ENCODE results near the gene PHF13. TPM values are rescaled to one million over a fixed set of nuclear protein-coding genes. Genes with fewer than 3 reads are reported as not detected.

PHF13 gene
- total and polyA plus RNA-seq, 9 of the 15 experiments (the other 6 are each of a cell fraction or from before 2014, with no cell fraction given): 1.8 to 36.1 (median 11.7) TPM

- ATAC-seq: no peak
- no peaks in the 10 kb centered on the region for H3K9me1 ChIP-seq (ENCODE audit: control insufficient read depth, insufficient read depth, low read length)
- CTCF ChIA-PET (ENCODE audit: low intra/inter-chr PET ratio): no interaction called here
- no TSS peak for BruUV-seq (replicated peaks)
- H3K4me1 ChIP-seq (replicated peaks in 1 of 2; ENCODE audit: control insufficient read depth in 2 of 2, insufficient read depth in 2 of 2, low read length in 2 of 2): peaks cover 6 to 42% of the 10 kb centered on the region in 2 experiments; a peak in 4 of 5 replicates
- no peak for TF ChIP-seq ARID3B (CRISPR knock-in tag; IDR thresholded peaks at IDR 0.05; ENCODE audit: borderline replicate concordance)
- no peak for TF ChIP-seq SRSF1 (IDR thresholded peaks at IDR 0.05; ENCODE audit: low read depth, low read length)
- TF ChIP-seq SETDB1 (IDR thresholded peaks at IDR 0.05; ENCODE audit: low read length): no peak
- TF ChIP-seq SNRNP70 (optimal IDR thresholded peaks at IDR 0.05; ENCODE audit: low read depth, low read length): no peak
- TF ChIP-seq ZNF184 (CRISPR knock-in tag; IDR thresholded peaks at IDR 0.05): no peak
- TF ChIP-seq ZNF561 (CRISPR knock-in tag; conservative IDR thresholded peaks at IDR 0.05): no peak
- TF ChIP-seq BRF1 (IDR thresholded peaks at IDR 0.05; ENCODE audit: borderline replicate concordance, extremely low read depth, insufficient read length): no peak
- no peak for TF ChIP-seq RFX7 (CRISPR knock-in tag; IDR thresholded peaks at IDR 0.05)
- TF ChIP-seq ZNF398 (CRISPR knock-in tag; IDR thresholded peaks at IDR 0.05): no peak
- TF ChIP-seq HMG20B (CRISPR knock-in tag; IDR thresholded peaks at IDR 0.05): no peak
- no peak for TF ChIP-seq MAX (CRISPR knock-in tag; IDR thresholded peaks at IDR 0.05)
- TF ChIP-seq CREB5 (CRISPR knock-in tag; IDR thresholded peaks at IDR 0.05): no peak
- no peak for TF ChIP-seq ESRRA (IDR thresholded peaks at IDR 0.05; ENCODE audit: borderline replicate concordance, low read depth)
- no peak for TF ChIP-seq ZNF3 (CRISPR knock-in tag; IDR thresholded peaks at IDR 0.05)
- no peak for TF ChIP-seq MCM3 (IDR thresholded peaks at IDR 0.05)
- no peak for TF ChIP-seq E2F1 (CRISPR knock-in tag; IDR thresholded peaks at IDR 0.05)
- no peak overlapping the region for H3K4me2 ChIP-seq (ENCODE audit: insufficient read depth, low read length)
- POLR2A ChIA-PET: interaction anchor here (0.8 to 4.5 kb wide), 4 partner anchors 8 to 29 kb away, joined by 3 to 36 read pairs (median 4); no protein-coding TSS in a partner anchor
- H3K4me3 ChIP-seq: no peak overlapping the region
- DNase-seq (ENCODE audit: extremely low read depth in 1 of 4, low spot score in 3 of 4): no peak
- 93% methylated on average over 8 of the region's 8 CpGs for WGBS (ENCODE audit: insufficient coverage, low coverage, missing lambda C conversion rate)
- no peak for FAIRE-seq
- H3K27me3 ChIP-seq (ENCODE audit: control insufficient read depth in 2 of 2, insufficient read depth in 2 of 2, low read length in 2 of 2): no peaks in the 10 kb centered on the region
- H2AFZ ChIP-seq (ENCODE audit: low read depth, low read length): no peak overlapping the region
- no peaks in the 10 kb centered on the region for H3K9me3 ChIP-seq (replicated peaks; ENCODE audit: control insufficient read depth, insufficient read depth, low read depth, low read length)
- H3K79me2 ChIP-seq (ENCODE audit: control insufficient read depth, insufficient read depth, low read length): peaks cover 26% of the 10 kb centered on the region
- H3K27ac ChIP-seq (ENCODE audit: extremely low read depth, low read depth, low read length): no peak overlapping the region
- intact Hi-C loops (cut with micrococcal nuclease): no loop called here
- H4K20me1 ChIP-seq (replicated peaks; ENCODE audit: control insufficient read depth, insufficient read depth, low read length): peaks cover 3% of the 10 kb centered on the region; the same call in 1 of the 2 replicates
- in situ Hi-C loops (cut with MboI): loop anchor here (10.0 kb wide), 1 partner anchor 135 kb away; the partner anchor contains the start of gene PLEKHG5
- peaks cover 76% of the 10 kb centered on the region for H3K36me3 ChIP-seq (ENCODE audit: control insufficient read depth, insufficient read depth, low read length)
- H3K9ac ChIP-seq (ENCODE audit: insufficient read depth in 1 of 2, low read depth in 2 of 2, low read length in 2 of 2): peak overlapping the region in 1 of 2 experiments; percentile 55; a peak in 2 of 4 replicates
Observed at GRCh38 chr1:6630027-6630426, 16.5 kb downstream of the PHF13 start.

All from K562 (cell line).